ENCODE results near the gene SUFU. TPM values are rescaled to one million over a fixed set of nuclear protein-coding genes. Genes with fewer than 3 reads are reported as not detected.

Gene SUFU
- total RNA-seq, 1 donor = 3.6 TPM

GRCh38 chr10:102559764-102560163 is 56.0 kb downstream of the SUFU start:
- H2AFZ ChIP-seq (ENCODE audit: low read length) = no peak overlapping the region
- H4K20me1 ChIP-seq (ENCODE audit: insufficient read depth, low read length) = peaks cover 14% of the 10 kb centered on the region
- H3K79me2 ChIP-seq (ENCODE audit: insufficient read depth, low read length) = peaks cover 6% of the 10 kb centered on the region
- TF ChIP-seq CTCF (IDR thresholded peaks at IDR 0.05; ENCODE audit: extremely low read depth, low read depth, low read length) = no peak
- H3K27ac ChIP-seq (ENCODE audit: low read depth, low read length) = no peak overlapping the region
- H3K4me2 ChIP-seq (ENCODE audit: insufficient read depth, low read length) = no peak overlapping the region
- H3K4me3 ChIP-seq (ENCODE audit: insufficient read depth, low read length) = no peak overlapping the region
- no peaks in the 10 kb centered on the region for H3K36me3 ChIP-seq (ENCODE audit: insufficient read depth, low read length)
- DNase-seq (ENCODE audit: insufficient read length, low spot score, missing footprints) = no peak
- peaks cover 10% of the 10 kb centered on the region for H3K4me1 ChIP-seq (ENCODE audit: insufficient read depth, low read length)
- no peaks in the 10 kb centered on the region for H3K9me3 ChIP-seq (ENCODE audit: low read depth, low read length)
- no peaks in the 10 kb centered on the region for H3K27me3 ChIP-seq (ENCODE audit: insufficient read depth, low read length)

DNA sequence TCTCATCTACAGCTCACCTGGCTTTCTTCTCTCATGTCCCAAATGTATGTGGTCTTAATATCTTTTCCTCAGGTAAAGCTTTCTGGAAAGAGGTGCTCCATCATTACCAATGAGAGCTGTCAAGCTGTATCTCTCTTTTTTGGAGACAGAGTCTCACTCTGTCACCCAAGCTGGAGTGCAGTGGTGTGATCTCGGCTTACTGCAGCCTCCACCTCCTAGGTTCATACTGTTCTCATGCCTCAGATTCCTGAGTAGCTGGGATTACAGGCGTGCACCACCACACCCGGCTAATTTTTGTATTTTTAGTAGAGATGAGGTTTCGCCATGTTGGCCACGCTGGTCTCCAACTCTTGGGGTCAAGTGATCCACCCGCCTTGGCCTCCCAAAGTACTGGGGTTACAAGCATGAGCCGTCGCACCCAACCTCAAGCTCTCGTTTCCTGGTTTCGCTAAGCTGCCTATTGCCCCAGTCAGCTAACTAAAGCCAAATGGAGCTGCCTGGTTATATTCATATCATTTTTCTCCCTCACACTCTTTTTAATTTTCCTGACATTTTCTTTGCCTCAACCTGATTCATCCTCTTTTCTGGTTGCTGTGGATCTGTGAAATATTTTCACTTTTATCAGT is 60.5 kb downstream of the SUFU start:
- H3K27ac ChIP-seq (ENCODE audit: low read depth, low read length) = no peak overlapping the region
- no peaks in the 10 kb centered on the region for H3K79me2 ChIP-seq (ENCODE audit: insufficient read depth, low read length)
- TF ChIP-seq CTCF (IDR thresholded peaks at IDR 0.05; ENCODE audit: extremely low read depth, low read depth, low read length) = no peak
- H3K4me2 ChIP-seq (ENCODE audit: insufficient read depth, low read length) = no peak overlapping the region
- H2AFZ ChIP-seq (ENCODE audit: low read length) = no peak overlapping the region
- H3K4me1 ChIP-seq (ENCODE audit: insufficient read depth, low read length) = no peaks in the 10 kb centered on the region
- H3K36me3 ChIP-seq (ENCODE audit: insufficient read depth, low read length) = no peaks in the 10 kb centered on the region
- peaks cover 11% of the 10 kb centered on the region for H4K20me1 ChIP-seq (ENCODE audit: insufficient read depth, low read length)
- no peaks in the 10 kb centered on the region for H3K9me3 ChIP-seq (ENCODE audit: low read depth, low read length)
- no peak overlapping the region for H3K4me3 ChIP-seq (ENCODE audit: insufficient read depth, low read length)
- no peak for DNase-seq (ENCODE audit: insufficient read length, low spot score, missing footprints)
- no peaks in the 10 kb centered on the region for H3K27me3 ChIP-seq (ENCODE audit: insufficient read depth, low read length)

DNA sequence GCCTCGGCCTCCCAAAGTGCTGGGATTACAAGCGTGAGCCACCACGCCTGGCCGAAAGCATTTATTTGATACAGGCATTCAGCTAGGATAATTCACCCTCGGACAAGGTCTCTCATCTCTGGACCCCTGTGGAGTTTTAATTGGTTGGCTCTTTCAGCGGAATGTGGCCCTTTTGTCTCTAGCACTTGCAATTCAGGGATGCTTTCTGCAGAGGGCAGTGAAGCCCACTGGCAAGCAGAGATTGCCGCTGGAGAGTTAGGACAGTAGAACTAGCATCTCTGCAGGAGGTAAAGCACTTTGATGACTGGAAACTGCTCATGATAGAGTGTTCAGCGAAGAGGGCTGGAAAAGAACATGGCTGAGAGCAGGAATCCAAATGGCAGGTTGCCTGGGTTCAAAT is 62.0 kb downstream of the SUFU start:
- Histone ChIP-seq H3K27ac (ENCODE audit: low read depth, low read length) (no peak overlapping the region), H4K20me1 (ENCODE audit: insufficient read depth, low read length) (peaks cover 17% of the 10 kb centered on the region)
- TF ChIP-seq CTCF (IDR thresholded peaks at IDR 0.05; ENCODE audit: extremely low read depth, low read depth, low read length) = no peak

DNA sequence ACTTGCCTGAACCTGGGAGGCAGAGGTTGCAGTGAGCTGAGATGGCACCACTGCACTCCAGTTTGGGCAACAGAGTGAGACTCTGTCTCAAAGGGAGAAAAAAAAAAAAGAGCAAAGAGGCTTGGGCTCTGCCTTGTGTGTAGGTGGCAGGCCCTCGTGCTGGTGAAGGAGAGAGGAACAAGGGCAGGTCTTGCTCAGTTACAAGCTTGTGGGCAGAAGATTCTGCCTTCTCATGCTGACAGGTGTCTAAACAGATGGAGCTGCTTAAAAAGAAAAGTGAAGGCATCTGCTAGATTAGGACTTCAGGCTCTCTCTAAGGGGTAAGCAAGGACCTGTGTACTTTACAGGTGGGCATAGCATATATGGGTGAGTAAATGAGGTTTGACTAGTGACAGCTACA is 75.0 kb downstream of the SUFU start:
- DNase-seq (ENCODE audit: insufficient read length, low spot score, missing footprints) = no peak
- Histone ChIP-seq H4K20me1 (ENCODE audit: insufficient read depth, low read length) (peaks cover 22% of the 10 kb centered on the region), H3K36me3 (ENCODE audit: insufficient read depth, low read length) (no peaks in the 10 kb centered on the region), H2AFZ (ENCODE audit: low read length) (no peak overlapping the region), H3K4me2 (ENCODE audit: insufficient read depth, low read length) (no peak overlapping the region), H3K27ac (ENCODE audit: low read depth, low read length) (no peak overlapping the region), H3K4me1 (ENCODE audit: insufficient read depth, low read length) (peaks cover 8% of the 10 kb centered on the region), H3K9me3 (ENCODE audit: low read depth, low read length) (no peaks in the 10 kb centered on the region), H3K27me3 (ENCODE audit: insufficient read depth, low read length) (no peaks in the 10 kb centered on the region), H3K79me2 (ENCODE audit: insufficient read depth, low read length) (peaks cover 13% of the 10 kb centered on the region), H3K4me3 (ENCODE audit: insufficient read depth, low read length) (no peak overlapping the region)
- TF ChIP-seq CTCF (IDR thresholded peaks at IDR 0.05; ENCODE audit: extremely low read depth, low read depth, low read length) = no peak

More for the DNA sequence above, 62.0 kb downstream of the SUFU start:
- no peaks in the 10 kb centered on the region for H3K4me1 ChIP-seq (ENCODE audit: insufficient read depth, low read length)
- no peaks in the 10 kb centered on the region for H3K36me3 ChIP-seq (ENCODE audit: insufficient read depth, low read length)
- H3K27me3 ChIP-seq (ENCODE audit: insufficient read depth, low read length) = no peaks in the 10 kb centered on the region
- H2AFZ ChIP-seq (ENCODE audit: low read length) = no peak overlapping the region
- no peak for DNase-seq (ENCODE audit: insufficient read length, low spot score, missing footprints)
- H3K4me2 ChIP-seq (ENCODE audit: insufficient read depth, low read length) = no peak overlapping the region
- H3K4me3 ChIP-seq (ENCODE audit: insufficient read depth, low read length) = no peak overlapping the region
- no peaks in the 10 kb centered on the region for H3K9me3 ChIP-seq (ENCODE audit: low read depth, low read length)
- H3K79me2 ChIP-seq (ENCODE audit: insufficient read depth, low read length) = no peaks in the 10 kb centered on the region

Data from osteoblast (primary cell).